Epithelial cell of esophagus (primary cell): ENCODE data around the gene ATP1A3.

ENCODE experiments used
- DNase-seq: peaks from one replicate; pipeline ENCODE4 v3.0.0; 2010; ENCODE audit warnings: low read depth
- H3K4me3 ChIP-seq: 2 replicates; pipeline ENCODE4 v1.5.1; 2011; ENCODE audit warnings: mild to moderate bottlenecking, low read length, control low read depth
- CTCF ChIP-seq: IDR thresholded peaks from 2 replicates; pipeline ENCODE4 v1.5.1; 2011; ENCODE audit warnings: low read depth, mild to moderate bottlenecking, low read length, control low read depth, inconsistent platforms; ENCODE audit not compliant: insufficient read depth; ENCODE audit errors: missing control alignments

Gene ATP1A3

GRCh38 chr19:41967054-41967783 is 26.8 kb downstream of the ATP1A3 start:
- H3K4me3 ChIP-seq: no peak overlapping the region
- TF ChIP-seq CTCF: no peak
- DNase-seq: no peak

- DNase-seq: no peak
- H3K4me3 ChIP-seq: no peak overlapping the region
- TF ChIP-seq CTCF: no peak
Observed at GRCh38 chr19:41965106-41965505, 28.9 kb downstream of the ATP1A3 start.

- H3K4me3 ChIP-seq: no peak overlapping the region
- TF ChIP-seq CTCF: no peak
- DNase-seq: no peak
Observed at GRCh38 chr19:41960973-41961372, 33.1 kb downstream of the ATP1A3 start.

GRCh38 chr19:41959056-41960053 is 34.7 kb downstream of the ATP1A3 start, which contains the start of gene RABAC1:
RABAC1 (minus strand) TSS chr19:41959321; CDS start chr19:41959292, 29 bp downstream.
- TF ChIP-seq CTCF: peak; percentile 14
- H3K4me3 ChIP-seq: peak within 1 kb of the TSS; percentile 86
- DNase-seq: peak; percentile 94

GRCh38 chr19:41958367-41959055 is 35.5 kb downstream of the ATP1A3 start:
- TF ChIP-seq CTCF: no peak
- peak overlapping the region; percentile 86 for H3K4me3 ChIP-seq
- DNase-seq: peak; percentile 82

GRCh38 chr19:41957838-41958366 is 36.1 kb downstream of the ATP1A3 start:
- peak; percentile 91 for DNase-seq

More at GRCh38 chr19:41957838-41958366, 36.1 kb downstream of the ATP1A3 start:
- H3K4me3 ChIP-seq: peak overlapping the region; percentile 86
- peak; percentile 94 for TF ChIP-seq CTCF
